GM12878 (cell line): ENCODE measurements around the gene SSNA1. TPM values are rescaled to one million over a fixed set of nuclear protein-coding genes. Genes with fewer than 3 reads are reported as not detected.

Source experiments
- BACH1 ChIP-seq: fragments of 450-650 bp; IDR thresholded peaks from 2 replicates; pipeline ENCODE4 v1.6.1; 2017; ENCODE audit warnings: mild to moderate bottlenecking, borderline replicate concordance
- BCL11A ChIP-seq: IDR thresholded peaks from 2 replicates; pipeline ENCODE4 v1.6.1; 2011; ENCODE audit warnings: low read depth, low read length
- BHLHE40 ChIP-seq, 2 experiments: fragments of 450-650 bp in 1 of 2; IDR thresholded peaks; 2 replicates each; pipeline ENCODE4 v1.6.1; 2011 to 2017; ENCODE audit warnings: low read depth in 2 of 2, borderline replicate concordance in 1 of 2, improper control_type of control experiment in 1 of 2, low read length in 1 of 2, mild to moderate bottlenecking in 1 of 2
- CHD2 ChIP-seq: IDR thresholded peaks from 2 replicates; pipeline ENCODE4 v1.6.1; 2011; ENCODE audit warnings: low read depth, low read length, improper control_type of control experiment, borderline replicate concordance
- CHD4 ChIP-seq: fragments of 200-600 bp; sonication (generic); IDR thresholded peaks from 2 replicates; pipeline ENCODE4 v1.6.1; 2016; ENCODE audit warnings: mild to moderate bottlenecking
- CREM ChIP-seq: IDR thresholded peaks from 2 replicates; pipeline ENCODE4 v1.6.1; 2014; ENCODE audit warnings: antibody characterized with exemption, low read depth
- DPF2 ChIP-seq: fragments of 450-650 bp; IDR thresholded peaks from 2 replicates; pipeline ENCODE4 v1.6.1; 2017; ENCODE audit warnings: mild to moderate bottlenecking
- GABPA ChIP-seq: IDR thresholded peaks from 2 replicates; pipeline ENCODE4 v1.6.1; 2014; ENCODE audit warnings: antibody characterized with exemption, low read depth, mild to moderate bottlenecking, inconsistent platforms
- HDGF ChIP-seq: fragments of 450-650 bp; IDR thresholded peaks from 2 replicates; pipeline ENCODE4 v1.6.1; 2016; ENCODE audit warnings: antibody characterized with exemption
- IKZF1 ChIP-seq: fragments of 450-650 bp; conservative IDR thresholded peaks from 2 replicates; pipeline ENCODE4 v1.6.1; 2017; ENCODE audit warnings: antibody characterized with exemption, mild to moderate bottlenecking
- IRF4 ChIP-seq: IDR thresholded peaks from 2 replicates; pipeline ENCODE4 v1.6.1; 2011; ENCODE audit warnings: low read depth, low read length
- JUND ChIP-seq: IDR thresholded peaks from 2 replicates; pipeline ENCODE4 v1.6.1; 2012; ENCODE audit warnings: low read depth, mild to moderate bottlenecking, low read length, improper control_type of control experiment, moderate library complexity
- KDM1A ChIP-seq: fragments of 200-600 bp; sonication (generic); IDR thresholded peaks from 2 replicates; pipeline ENCODE4 v1.6.1; 2016; ENCODE audit warnings: borderline replicate concordance
- NBN ChIP-seq: fragments of 450-650 bp; IDR thresholded peaks from 2 replicates; pipeline ENCODE4 v1.6.1; 2016
- NRF1 ChIP-seq: conservative IDR thresholded peaks from 2 replicates; pipeline ENCODE4 v1.6.1; 2011; ENCODE audit warnings: mild to moderate bottlenecking, low read depth, low read length, improper control_type of control experiment
- PAX5 ChIP-seq: IDR thresholded peaks from 2 replicates; pipeline ENCODE4 v1.6.1; 2011; ENCODE audit warnings: low read depth, low read length, borderline replicate concordance
- POLR2AphosphoS2 ChIP-seq: IDR thresholded peaks from 2 replicates; pipeline ENCODE4 v1.6.1; 2011; ENCODE audit warnings: low read depth, mild to moderate bottlenecking, low read length, improper control_type of control experiment, moderate library complexity
- RAD21 ChIP-seq: IDR thresholded peaks from 2 replicates; pipeline ENCODE4 v1.6.1; 2011; ENCODE audit warnings: mild to moderate bottlenecking, low read depth, low read length, moderate library complexity; ENCODE audit not compliant: insufficient read depth
- SIX5 ChIP-seq: IDR thresholded peaks from 2 replicates; pipeline ENCODE4 v1.6.1; 2011; ENCODE audit warnings: mild to moderate bottlenecking, low read depth, low read length, moderate library complexity; ENCODE audit not compliant: severe bottlenecking
- SRF ChIP-seq, 2 experiments: IDR thresholded peaks; 2 replicates each; pipeline ENCODE4 v1.6.1; 2011; ENCODE audit warnings: low read depth in 2 of 2, low read length in 2 of 2, mild to moderate bottlenecking in 1 of 2, moderate library complexity in 1 of 2
- polyA plus RNA-seq, 11 experiments: library from polyadenylated mRNA; depleted of rRNA in 4 of 11; unstranded in 6 of 11; stranded (reverse) in 5 of 11; fragments of >200 nt; fragmentation: Nextera tagmentation in 4 of 11; fragmentation: Illumina TruSeq in 1 of 11; extraction: Ambion mirVana in 4 of 11; extraction: Trizol in 1 of 11; gene quantifications; 1 replicate in 1 of 11; 2 replicates in 10 of 11; pipeline versions ENCODE4 v1.2.1 to v1.2.3, GENCODE V29; 2011 to 2016; ENCODE audit warnings: inconsistent platforms in 2 of 11, missing spikeins in 2 of 11, low read depth in 1 of 11
- total RNA-seq, 4 experiments: library from RNA; depleted of rRNA in 3 of 4; stranded (reverse); fragments of >200 nt in 3 of 4; fragmentation: Illumina TruSeq in 1 of 4; extraction: Trizol in 1 of 4; gene quantifications; 2 replicates each; pipeline versions ENCODE4 v1.2.1 to v1.2.3, GENCODE V29; 2013 to 2021
- TF ChIP-seq, protein P1 (sequence below): fragments of 450-650 bp; IDR thresholded peaks from 2 replicates; pipeline ENCODE4 v1.6.1; 2017; ENCODE audit warnings: mild to moderate bottlenecking, moderate library complexity
- TF ChIP-seq, protein P2 (sequence below): fragments of 450-650 bp; IDR thresholded peaks from 2 replicates; pipeline ENCODE4 v1.6.1; 2017; ENCODE audit warnings: low read depth, mild to moderate bottlenecking, moderate library complexity
- TF ChIP-seq, protein P3 (sequence below): fragments of 450-650 bp; IDR thresholded peaks from 2 replicates; pipeline ENCODE4 v1.6.1; 2016; ENCODE audit warnings: mild to moderate bottlenecking

Gene SSNA1
- total and polyA plus RNA-seq, 10 of the 15 experiments (the other 5 are each of a cell fraction or from before 2014, with no cell fraction given) = 0.63 to 139 (median 78.0) TPM

GRCh38 chr9:137236238-137236935 lies 47.9 kb downstream of the SSNA1 start (continued):
- TF ChIP-seq, protein P1, sequence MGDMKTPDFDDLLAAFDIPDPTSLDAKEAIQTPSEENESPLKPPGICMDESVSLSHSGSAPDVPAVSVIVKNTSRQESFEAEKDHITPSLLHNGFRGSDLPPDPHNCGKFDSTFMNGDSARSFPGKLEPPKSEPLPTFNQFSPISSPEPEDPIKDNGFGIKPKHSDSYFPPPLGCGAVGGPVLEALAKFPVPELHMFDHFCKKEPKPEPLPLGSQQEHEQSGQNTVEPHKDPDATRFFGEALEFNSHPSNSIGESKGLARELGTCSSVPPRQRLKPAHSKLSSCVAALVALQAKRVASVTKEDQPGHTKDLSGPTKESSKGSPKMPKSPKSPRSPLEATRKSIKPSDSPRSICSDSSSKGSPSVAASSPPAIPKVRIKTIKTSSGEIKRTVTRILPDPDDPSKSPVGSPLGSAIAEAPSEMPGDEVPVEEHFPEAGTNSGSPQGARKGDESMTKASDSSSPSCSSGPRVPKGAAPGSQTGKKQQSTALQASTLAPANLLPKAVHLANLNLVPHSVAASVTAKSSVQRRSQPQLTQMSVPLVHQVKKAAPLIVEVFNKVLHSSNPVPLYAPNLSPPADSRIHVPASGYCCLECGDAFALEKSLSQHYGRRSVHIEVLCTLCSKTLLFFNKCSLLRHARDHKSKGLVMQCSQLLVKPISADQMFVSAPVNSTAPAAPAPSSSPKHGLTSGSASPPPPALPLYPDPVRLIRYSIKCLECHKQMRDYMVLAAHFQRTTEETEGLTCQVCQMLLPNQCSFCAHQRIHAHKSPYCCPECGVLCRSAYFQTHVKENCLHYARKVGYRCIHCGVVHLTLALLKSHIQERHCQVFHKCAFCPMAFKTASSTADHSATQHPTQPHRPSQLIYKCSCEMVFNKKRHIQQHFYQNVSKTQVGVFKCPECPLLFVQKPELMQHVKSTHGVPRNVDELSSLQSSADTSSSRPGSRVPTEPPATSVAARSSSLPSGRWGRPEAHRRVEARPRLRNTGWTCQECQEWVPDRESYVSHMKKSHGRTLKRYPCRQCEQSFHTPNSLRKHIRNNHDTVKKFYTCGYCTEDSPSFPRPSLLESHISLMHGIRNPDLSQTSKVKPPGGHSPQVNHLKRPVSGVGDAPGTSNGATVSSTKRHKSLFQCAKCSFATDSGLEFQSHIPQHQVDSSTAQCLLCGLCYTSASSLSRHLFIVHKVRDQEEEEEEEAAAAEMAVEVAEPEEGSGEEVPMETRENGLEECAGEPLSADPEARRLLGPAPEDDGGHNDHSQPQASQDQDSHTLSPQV = peak; percentile 95
- TF ChIP-seq KDM1A (no peak), SIX5 (no peak), BACH1 (peak; percentile 54; the same call in 1 of the 2 replicates), BCL11A (no peak), CHD2 (peak; percentile 59), IKZF1 (peak; percentile 91), CHD4 (no peak), PAX5 (no peak), NRF1 (peak; percentile 46), POLR2AphosphoS2 (no peak; the same call in 1 of the 2 replicates), BHLHE40 (IDR thresholded peaks at IDR 0.05; ENCODE audit: borderline replicate concordance in 1 of 2, low read depth in 2 of 2, low read length in 1 of 2) (peak; percentile 72 to 73; a peak in 3 of 4 replicates), JUND (0 out of 2 replicates have a peak, but pooled peaks have one; percentile 21), CREM (peak; percentile 23; the same call in 1 of the 2 replicates), NBN (peak; percentile 84), GABPA (no peak), IRF4 (no peak), SRF (IDR thresholded peaks at IDR 0.05; ENCODE audit: low read depth in 2 of 2, low read length in 2 of 2) (no peak), HDGF (0 out of 2 replicates have a peak, but pooled peaks have one; percentile 41), DPF2 (peak; percentile 75; the same call in 1 of the 2 replicates), RAD21 (peak; percentile 79)
- TF ChIP-seq, protein P2, sequence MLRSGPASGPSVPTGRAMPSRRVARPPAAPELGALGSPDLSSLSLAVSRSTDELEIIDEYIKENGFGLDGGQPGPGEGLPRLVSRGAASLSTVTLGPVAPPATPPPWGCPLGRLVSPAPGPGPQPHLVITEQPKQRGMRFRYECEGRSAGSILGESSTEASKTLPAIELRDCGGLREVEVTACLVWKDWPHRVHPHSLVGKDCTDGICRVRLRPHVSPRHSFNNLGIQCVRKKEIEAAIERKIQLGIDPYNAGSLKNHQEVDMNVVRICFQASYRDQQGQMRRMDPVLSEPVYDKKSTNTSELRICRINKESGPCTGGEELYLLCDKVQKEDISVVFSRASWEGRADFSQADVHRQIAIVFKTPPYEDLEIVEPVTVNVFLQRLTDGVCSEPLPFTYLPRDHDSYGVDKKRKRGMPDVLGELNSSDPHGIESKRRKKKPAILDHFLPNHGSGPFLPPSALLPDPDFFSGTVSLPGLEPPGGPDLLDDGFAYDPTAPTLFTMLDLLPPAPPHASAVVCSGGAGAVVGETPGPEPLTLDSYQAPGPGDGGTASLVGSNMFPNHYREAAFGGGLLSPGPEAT = peak; percentile 82
- TF ChIP-seq, protein P3, sequence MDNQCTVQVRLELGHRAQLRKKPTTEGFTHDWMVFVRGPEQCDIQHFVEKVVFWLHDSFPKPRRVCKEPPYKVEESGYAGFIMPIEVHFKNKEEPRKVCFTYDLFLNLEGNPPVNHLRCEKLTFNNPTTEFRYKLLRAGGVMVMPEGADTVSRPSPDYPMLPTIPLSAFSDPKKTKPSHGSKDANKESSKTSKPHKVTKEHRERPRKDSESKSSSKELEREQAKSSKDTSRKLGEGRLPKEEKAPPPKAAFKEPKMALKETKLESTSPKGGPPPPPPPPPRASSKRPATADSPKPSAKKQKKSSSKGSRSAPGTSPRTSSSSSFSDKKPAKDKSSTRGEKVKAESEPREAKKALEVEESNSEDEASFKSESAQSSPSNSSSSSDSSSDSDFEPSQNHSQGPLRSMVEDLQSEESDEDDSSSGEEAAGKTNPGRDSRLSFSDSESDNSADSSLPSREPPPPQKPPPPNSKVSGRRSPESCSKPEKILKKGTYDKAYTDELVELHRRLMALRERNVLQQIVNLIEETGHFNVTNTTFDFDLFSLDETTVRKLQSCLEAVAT = no peak
